ENCODE results near the gene SEMA7A. TPM values are rescaled to one million over a fixed set of nuclear protein-coding genes. Genes with fewer than 3 reads are reported as not detected.

SEMA7A gene
- total RNA-seq, 1 donor from 2014 or later: 5.5 TPM

DNA sequence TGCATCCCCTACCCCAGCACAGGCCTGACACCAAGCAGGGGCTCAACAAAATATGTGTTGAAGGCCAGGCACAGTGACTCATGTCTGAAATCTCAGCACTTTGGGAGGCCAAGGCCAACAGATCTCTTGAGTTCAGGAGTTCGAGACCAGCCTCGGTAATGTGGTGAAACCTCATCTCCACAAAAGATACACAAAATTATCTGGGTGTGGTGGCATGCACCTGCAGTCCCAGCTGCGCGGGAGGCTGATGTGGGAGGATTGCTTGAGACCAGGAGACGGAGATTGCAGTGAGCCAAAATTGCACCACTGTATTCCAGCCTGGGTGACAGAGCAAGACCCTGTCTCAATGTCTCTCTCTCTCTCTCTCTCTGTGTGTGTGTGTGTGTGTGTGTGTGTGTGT, 35.6 kb downstream of the SEMA7A start:
- Histone ChIP-seq H3K9me3 (no peaks in the 10 kb centered on the region), H3K4me3 (no peak overlapping the region), H3K36me3 (no peaks in the 10 kb centered on the region), H3K27ac (no peak overlapping the region), H3K4me1 (no peaks in the 10 kb centered on the region), H3K27me3 (no peaks in the 10 kb centered on the region)
- DNase-seq (ENCODE audit: low spot score in 2 of 2): no peak
- TF ChIP-seq, protein P1, sequence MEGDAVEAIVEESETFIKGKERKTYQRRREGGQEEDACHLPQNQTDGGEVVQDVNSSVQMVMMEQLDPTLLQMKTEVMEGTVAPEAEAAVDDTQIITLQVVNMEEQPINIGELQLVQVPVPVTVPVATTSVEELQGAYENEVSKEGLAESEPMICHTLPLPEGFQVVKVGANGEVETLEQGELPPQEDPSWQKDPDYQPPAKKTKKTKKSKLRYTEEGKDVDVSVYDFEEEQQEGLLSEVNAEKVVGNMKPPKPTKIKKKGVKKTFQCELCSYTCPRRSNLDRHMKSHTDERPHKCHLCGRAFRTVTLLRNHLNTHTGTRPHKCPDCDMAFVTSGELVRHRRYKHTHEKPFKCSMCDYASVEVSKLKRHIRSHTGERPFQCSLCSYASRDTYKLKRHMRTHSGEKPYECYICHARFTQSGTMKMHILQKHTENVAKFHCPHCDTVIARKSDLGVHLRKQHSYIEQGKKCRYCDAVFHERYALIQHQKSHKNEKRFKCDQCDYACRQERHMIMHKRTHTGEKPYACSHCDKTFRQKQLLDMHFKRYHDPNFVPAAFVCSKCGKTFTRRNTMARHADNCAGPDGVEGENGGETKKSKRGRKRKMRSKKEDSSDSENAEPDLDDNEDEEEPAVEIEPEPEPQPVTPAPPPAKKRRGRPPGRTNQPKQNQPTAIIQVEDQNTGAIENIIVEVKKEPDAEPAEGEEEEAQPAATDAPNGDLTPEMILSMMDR (IDR thresholded peaks at IDR 0.05): no peak
- intact Hi-C loops (cut with DNase I): no loop called here

DNA sequence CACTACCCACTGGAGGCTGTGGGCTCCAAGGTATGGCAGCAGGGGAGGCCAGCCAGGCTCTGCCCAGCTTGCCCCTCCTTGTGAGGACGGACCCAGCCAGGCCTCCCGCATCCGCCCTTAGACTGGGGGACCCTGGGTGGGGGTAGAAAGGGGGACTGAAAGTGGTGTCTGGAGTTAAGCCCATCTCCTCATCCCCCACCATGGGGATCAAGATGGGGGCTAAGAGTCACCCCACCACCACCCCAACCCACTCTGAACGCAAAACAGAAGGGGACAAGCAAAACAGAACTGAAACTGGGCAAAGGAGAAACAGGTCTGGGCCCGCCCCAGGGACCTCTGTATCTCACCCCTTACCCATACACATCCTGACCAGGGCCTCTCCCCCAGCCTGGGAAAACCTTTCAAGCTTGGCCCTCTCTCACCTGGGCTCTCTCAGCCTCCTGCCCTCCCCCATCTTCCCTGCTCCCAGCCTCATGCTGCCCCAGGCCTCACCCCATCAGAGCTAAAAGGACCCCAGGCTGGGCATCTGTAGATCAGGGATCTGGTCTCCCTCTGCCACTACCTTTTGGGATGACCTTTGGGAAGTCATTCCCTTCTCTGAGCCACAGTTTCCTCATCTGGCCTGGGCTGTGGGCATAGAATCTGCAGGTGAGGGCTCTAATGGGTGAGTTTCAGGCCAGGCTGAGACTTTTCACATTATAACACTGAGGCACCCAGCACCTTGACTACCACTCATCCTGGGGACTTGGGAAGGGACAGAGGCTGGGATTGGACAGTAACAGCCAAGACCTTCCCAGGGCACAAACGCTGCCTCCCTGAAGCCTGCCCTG, 36.3 kb downstream of the SEMA7A start:
- no peak overlapping the region for H3K4me3 ChIP-seq
- H3K36me3 ChIP-seq: no peaks in the 10 kb centered on the region
- no peaks in the 10 kb centered on the region for H3K27me3 ChIP-seq
- H3K27ac ChIP-seq: no peak overlapping the region
- H3K4me1 ChIP-seq: no peaks in the 10 kb centered on the region
- intact Hi-C loops (cut with DNase I): no loop called here
- TF ChIP-seq, protein P1 (IDR thresholded peaks at IDR 0.05): no peak
- no peaks in the 10 kb centered on the region for H3K9me3 ChIP-seq
- DNase-seq (ENCODE audit: low spot score in 2 of 2): no peak

DNA sequence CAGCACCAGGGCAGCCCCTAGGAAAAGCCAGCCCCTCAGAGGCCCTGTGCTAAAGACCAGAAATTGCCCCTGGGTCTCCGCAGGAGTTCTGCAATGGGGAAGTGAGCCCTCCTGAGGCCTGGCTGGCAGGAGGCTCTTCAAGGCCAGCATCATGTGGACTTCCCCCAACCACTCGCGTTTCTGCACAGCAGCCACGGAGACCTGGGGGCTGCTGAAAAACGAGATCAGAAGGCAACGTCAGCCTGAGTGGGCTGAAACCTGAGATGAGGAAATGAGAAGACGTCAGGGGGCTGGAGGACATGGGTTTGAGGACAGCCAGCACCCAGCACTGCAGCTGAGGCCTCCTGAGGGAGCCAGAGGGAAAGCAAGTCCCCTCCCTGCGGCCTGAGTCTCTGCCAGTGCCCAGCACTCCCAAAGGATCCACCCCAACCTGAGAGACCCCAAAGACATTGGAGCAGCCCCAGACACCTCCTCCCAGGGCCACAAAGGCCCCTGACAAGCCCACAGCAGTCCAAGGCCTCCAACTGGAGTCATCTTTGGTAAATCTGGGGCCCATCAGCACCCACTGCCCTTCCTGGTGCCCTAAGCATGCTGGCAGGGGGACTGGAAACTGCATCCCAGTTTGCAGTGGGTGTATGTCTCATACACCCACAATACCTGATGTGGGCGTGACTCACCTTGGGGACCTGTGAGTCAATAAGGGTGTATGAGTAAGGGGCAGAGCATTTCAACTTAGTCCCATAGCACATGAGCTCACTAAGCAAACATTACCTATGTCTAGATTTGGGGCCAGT, 37.1 kb downstream of the SEMA7A start:
- intact Hi-C loops (cut with DNase I): no loop called here
- no peak overlapping the region for H3K4me3 ChIP-seq
- no peak for DNase-seq (ENCODE audit: low spot score in 2 of 2)
- no peaks in the 10 kb centered on the region for H3K27me3 ChIP-seq
- H3K9me3 ChIP-seq: no peaks in the 10 kb centered on the region
- TF ChIP-seq, protein P1 (IDR thresholded peaks at IDR 0.05): no peak
- no peak overlapping the region for H3K27ac ChIP-seq
- no peaks in the 10 kb centered on the region for H3K4me1 ChIP-seq
- no peaks in the 10 kb centered on the region for H3K36me3 ChIP-seq

DNA sequence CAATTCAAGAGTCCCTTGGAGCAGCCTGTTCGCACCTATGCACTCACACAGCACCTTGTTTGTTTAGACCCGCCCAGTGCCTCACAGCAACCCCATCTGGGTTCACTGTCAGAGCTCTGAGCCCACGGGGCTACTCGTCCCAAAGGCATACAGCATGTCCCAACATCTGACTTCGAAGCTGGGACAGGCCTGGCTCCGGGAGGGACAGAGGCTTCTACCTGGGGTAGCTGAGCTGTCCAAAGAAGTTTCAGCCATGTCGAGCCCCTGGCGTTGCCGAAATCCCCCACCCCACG, 37.7 kb downstream of the SEMA7A start:
- intact Hi-C loops (cut with DNase I): no loop called here
- no peaks in the 10 kb centered on the region for H3K36me3 ChIP-seq
- no peaks in the 10 kb centered on the region for H3K9me3 ChIP-seq
- H3K27ac ChIP-seq: no peak overlapping the region
- no peaks in the 10 kb centered on the region for H3K4me1 ChIP-seq
- H3K4me3 ChIP-seq: no peak overlapping the region
- TF ChIP-seq, protein P1 (IDR thresholded peaks at IDR 0.05): no peak
- DNase-seq (ENCODE audit: low spot score in 2 of 2): no peak
- no peaks in the 10 kb centered on the region for H3K27me3 ChIP-seq

DNA sequence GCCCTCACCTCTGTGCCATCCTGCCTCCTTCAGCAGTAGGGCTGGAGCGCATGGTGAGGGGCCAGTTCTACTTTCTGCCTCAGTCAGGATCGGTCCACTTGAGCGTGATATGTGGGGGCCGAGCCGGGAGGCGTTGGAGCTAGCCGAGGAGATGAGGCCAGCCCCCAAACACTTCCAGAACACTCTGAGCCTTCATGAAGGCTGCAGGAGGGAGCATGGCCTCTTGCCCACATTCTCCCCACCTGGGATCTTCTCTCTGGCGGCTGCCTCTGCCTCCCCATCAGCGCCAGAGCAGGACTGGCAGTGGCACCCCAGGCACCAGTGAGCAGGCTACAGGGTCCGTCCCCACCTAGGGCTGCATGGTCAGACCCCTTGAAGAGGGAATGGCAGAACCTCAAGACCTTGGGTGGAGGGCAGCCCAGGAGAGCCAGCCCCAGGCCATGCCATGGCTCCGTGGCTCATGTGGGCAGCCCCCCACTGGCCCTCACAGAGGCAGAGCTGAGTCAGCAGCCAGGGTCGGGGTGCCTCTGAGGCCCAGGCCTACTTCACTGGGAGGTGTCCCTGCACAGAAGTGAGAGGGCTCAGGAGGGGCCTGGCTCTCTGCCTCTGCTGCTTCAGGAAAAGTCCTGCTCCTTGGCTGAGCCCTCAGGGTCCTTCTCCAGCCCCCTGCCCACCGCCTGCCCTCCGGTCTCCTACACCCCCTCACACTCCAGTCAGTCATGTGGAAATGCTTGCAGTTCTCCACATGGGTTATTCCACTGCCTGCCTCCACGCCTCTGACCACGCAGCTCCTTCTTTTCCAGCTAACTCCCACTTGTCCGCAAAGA, 38.2 kb downstream of the SEMA7A start:
- Histone ChIP-seq H3K4me3 (no peak overlapping the region), H3K27ac (no peak overlapping the region), H3K36me3 (no peaks in the 10 kb centered on the region), H3K9me3 (no peaks in the 10 kb centered on the region), H3K27me3 (no peaks in the 10 kb centered on the region), H3K4me1 (no peaks in the 10 kb centered on the region)
- intact Hi-C loops (cut with DNase I): no loop called here
- TF ChIP-seq, protein P1 (IDR thresholded peaks at IDR 0.05): no peak
- DNase-seq (ENCODE audit: low spot score in 2 of 2): no peak
